Testis (tissue), 3 donors: ENCODE measurements around the gene FSTL4. TPM values are rescaled to one million over a fixed set of nuclear protein-coding genes. Genes with fewer than 3 reads are reported as not detected.

ENCODE experiments used
- DNase-seq: peaks from one replicate; pipeline ENCODE4 v3.0.0-alpha.2; 2019
- H3K27ac ChIP-seq, 2 donors: fragments of 200-600 bp; sonication (generic); one replicate each; pipeline ENCODE4 v1.5.1; 2019
- H3K27me3 ChIP-seq: fragments of 200-600 bp; sonication (generic); one replicate; pipeline ENCODE4 v1.5.1; 2019
- H3K36me3 ChIP-seq: fragments of 200-600 bp; sonication (generic); one replicate; pipeline ENCODE4 v1.5.1; 2017; ENCODE audit warnings: low read depth; ENCODE audit errors: missing control alignments
- H3K4me1 ChIP-seq: fragments of 200-600 bp; sonication (generic); one replicate; pipeline ENCODE4 v1.5.1; 2019
- H3K4me3 ChIP-seq, 2 donors: fragments of 200-600 bp; sonication (generic); one replicate each; pipeline ENCODE4 v1.5.1; 2017 to 2019
- H3K9me3 ChIP-seq: fragments of 200-600 bp; sonication (generic); one replicate; pipeline ENCODE4 v1.5.1; 2017
- POLR2A ChIP-seq: fragments of 450-650 bp; IDR thresholded peaks from one replicate; pipeline ENCODE4 v1.6.1; 2017; ENCODE audit warnings: antibody characterized with exemption, mild to moderate bottlenecking, moderate library complexity
- WGBS, 2 donors: methylation state at CpG; one replicate each; pipeline ENCODE4 v1.1.5; 2018; 5-methylcytosine and 5-hydroxymethylcytosine counted together
- intact Hi-C: fragments of 100-400 bp; cut with DNase I; formaldehyde crosslinking; loops from one replicate; pipeline ENCODE4 v1.15.1; 2023; ENCODE audit warnings: low total_unique reads
- polyA plus RNA-seq: library from polyadenylated mRNA; stranded (reverse); fragments of 350-450 nt; fragmentation: Illumina TruSeq; extraction: RNeasy Lipid Tissue Mini Kit (QIAGEN cat#74804); gene quantifications from one replicate; pipeline ENCODE4 v1.2.3, GENCODE V29; 2014; ENCODE audit warnings: low read depth, low replicate concordance; ENCODE audit not compliant: insufficient read depth
- total RNA-seq, 2 donors: library from RNA; depleted of rRNA; stranded (reverse); fragments of >200 nt; gene quantifications; one replicate each; pipeline ENCODE4 v1.2.3, GENCODE V29; 2016
- TF ChIP-seq, protein P1 (sequence below), 3 experiments: fragments of 450-650 bp in 2 of 3; fragments of 200-600 bp in 1 of 3; sonication (generic) in 1 of 3; IDR thresholded peaks; one replicate each; pipeline ENCODE4 v1.5.1; 2016 to 2019; ENCODE audit warnings: antibody characterized with exemption in 3 of 3, mild to moderate bottlenecking in 2 of 3, moderate library complexity in 1 of 3

The FSTL4 gene
- total and polyA plus RNA-seq, 3 donors from 2014 or later, result 7.1 to 8.6 (median 7.4) TPM

GRCh38 chr5:133406208-133406976 lies 205.9 kb downstream of the FSTL4 start:
- intact Hi-C loops, result no loop called here
- Histone ChIP-seq H3K9me3 (no peaks in the 10 kb centered on the region), H3K36me3 (no peaks in the 10 kb centered on the region), H3K27me3 (no peaks in the 10 kb centered on the region), H3K4me3 (no peak overlapping the region), H3K4me1 (no peaks in the 10 kb centered on the region), H3K27ac (no peak overlapping the region)
- WGBS, 2 donors, result 96 to 100% methylated on average over 4 of the region's 4 CpGs
- TF ChIP-seq POLR2A, result no peak
- TF ChIP-seq, protein P1, sequence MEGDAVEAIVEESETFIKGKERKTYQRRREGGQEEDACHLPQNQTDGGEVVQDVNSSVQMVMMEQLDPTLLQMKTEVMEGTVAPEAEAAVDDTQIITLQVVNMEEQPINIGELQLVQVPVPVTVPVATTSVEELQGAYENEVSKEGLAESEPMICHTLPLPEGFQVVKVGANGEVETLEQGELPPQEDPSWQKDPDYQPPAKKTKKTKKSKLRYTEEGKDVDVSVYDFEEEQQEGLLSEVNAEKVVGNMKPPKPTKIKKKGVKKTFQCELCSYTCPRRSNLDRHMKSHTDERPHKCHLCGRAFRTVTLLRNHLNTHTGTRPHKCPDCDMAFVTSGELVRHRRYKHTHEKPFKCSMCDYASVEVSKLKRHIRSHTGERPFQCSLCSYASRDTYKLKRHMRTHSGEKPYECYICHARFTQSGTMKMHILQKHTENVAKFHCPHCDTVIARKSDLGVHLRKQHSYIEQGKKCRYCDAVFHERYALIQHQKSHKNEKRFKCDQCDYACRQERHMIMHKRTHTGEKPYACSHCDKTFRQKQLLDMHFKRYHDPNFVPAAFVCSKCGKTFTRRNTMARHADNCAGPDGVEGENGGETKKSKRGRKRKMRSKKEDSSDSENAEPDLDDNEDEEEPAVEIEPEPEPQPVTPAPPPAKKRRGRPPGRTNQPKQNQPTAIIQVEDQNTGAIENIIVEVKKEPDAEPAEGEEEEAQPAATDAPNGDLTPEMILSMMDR (IDR thresholded peaks at IDR 0.05), result no peak
- no peak for DNase-seq

DNA sequence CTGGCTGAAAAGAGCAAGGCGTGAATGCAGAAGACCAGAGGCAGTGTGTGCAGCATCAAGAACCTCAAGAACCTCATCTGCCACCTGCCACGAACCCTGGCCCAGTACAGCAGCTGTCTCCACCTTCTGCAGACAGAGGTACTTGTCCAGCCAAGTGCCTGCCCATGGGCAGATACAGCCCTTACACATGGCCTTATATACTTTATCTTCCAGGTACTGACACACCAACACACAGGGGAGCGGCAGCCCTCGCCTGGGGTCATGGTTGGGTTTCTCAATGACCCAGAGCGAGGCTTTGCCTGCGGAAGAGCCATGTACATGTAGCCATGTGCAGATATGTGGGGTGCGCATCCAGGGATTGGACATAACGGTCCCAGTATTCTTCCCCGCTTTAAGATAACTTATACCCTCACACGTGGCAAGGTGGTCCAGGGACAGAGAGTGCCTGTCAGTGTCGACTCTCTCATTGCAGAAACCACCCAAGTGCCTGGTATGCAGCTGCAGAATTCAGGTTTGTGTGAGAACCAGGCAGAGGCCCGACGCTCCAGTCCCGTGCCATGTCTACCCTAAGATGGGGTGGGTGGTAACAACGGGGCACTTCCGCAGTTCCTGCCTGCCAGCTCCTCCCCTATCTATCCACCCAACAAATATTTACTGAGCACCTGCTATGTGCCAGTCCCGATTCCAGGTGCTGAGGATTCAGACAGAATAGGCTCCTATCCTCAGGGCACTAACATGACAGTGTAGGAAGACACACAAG lies 206.9 kb downstream of the FSTL4 start:
- H3K4me3 ChIP-seq, result no peak overlapping the region
- intact Hi-C loops, result no loop called here
- 95 to 97% methylated on average over 14 to 17 of the region's 17 CpGs for WGBS, 2 donors

DNA sequence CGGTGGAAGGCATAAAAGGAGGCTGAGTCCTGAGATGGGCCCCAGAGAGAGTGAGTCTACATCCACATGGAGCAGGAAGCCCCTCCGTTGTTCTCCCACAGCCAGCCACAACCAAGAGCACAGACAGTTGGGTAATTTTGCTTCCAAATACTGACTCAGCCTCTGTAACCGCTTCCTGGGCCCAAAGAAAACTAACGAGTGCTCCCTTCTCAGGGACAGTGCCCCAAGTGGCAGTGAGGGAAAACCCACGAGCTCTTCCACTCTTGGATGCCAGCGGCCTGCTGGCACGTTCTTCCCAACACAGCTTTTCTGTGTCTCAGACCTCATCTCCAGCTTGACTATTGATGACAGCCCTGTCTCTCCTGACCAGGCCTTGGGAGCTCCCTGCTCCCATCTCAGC lies 207.6 kb downstream of the FSTL4 start:
- 83 to 90% methylated on average over 7 of the region's 7 CpGs for WGBS, 2 donors

More for the DNA sequence above, 206.9 kb downstream of the FSTL4 start:
- no peak for TF ChIP-seq POLR2A
- TF ChIP-seq, protein P1 (IDR thresholded peaks at IDR 0.05), result no peak
- Histone ChIP-seq H3K36me3 (no peaks in the 10 kb centered on the region), H3K27ac (no peak overlapping the region), H3K4me1 (no peaks in the 10 kb centered on the region), H3K27me3 (no peaks in the 10 kb centered on the region), H3K9me3 (no peaks in the 10 kb centered on the region)
- no peak for DNase-seq

DNA sequence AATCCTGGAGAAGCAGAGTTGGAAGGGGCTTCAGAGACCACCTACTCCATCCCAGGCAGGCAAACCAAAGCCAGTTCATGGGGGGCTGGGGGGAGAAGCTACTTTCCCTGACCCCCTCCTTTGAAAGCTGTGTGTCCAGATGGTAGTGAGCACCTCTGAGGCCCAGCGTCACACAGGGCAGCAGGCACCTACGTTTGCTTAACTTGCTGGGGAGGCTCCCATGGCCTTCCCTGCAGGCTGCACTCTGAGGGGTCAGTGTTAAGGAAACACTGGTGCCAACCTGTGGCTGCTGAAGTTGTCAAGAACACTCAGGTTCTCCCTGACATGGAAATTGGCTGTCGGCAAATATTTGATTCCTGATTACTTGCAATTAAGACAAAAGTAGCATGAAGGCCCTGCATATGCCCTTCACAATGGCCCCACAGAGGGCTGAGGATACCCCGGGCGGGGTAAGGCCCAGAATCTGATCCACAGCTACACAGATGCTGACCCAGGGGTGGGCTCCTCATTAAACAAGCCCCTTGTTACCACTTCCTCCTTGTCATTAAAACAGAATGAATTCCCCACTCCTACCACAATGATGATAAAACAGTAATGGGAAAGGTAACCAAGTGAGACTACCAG lies 208.5 kb downstream of the FSTL4 start:
- no peak for DNase-seq
- Histone ChIP-seq H3K9me3 (no peaks in the 10 kb centered on the region), H3K27ac (no peak overlapping the region), H3K36me3 (no peaks in the 10 kb centered on the region), H3K4me3 (no peak overlapping the region), H3K27me3 (no peaks in the 10 kb centered on the region), H3K4me1 (no peaks in the 10 kb centered on the region)
- intact Hi-C loops, result no loop called here
- WGBS, 2 donors, result 89 to 97% methylated on average over 4 to 5 of the region's 5 CpGs
- no peak for TF ChIP-seq POLR2A
- TF ChIP-seq, protein P1 (IDR thresholded peaks at IDR 0.05), result no peak

More for the DNA sequence above, 207.6 kb downstream of the FSTL4 start:
- intact Hi-C loops, result no loop called here
- TF ChIP-seq, protein P1 (IDR thresholded peaks at IDR 0.05), result no peak
- TF ChIP-seq POLR2A, result no peak
- Histone ChIP-seq H3K27ac (no peak overlapping the region), H3K4me3 (no peak overlapping the region), H3K4me1 (no peaks in the 10 kb centered on the region), H3K27me3 (no peaks in the 10 kb centered on the region), H3K36me3 (no peaks in the 10 kb centered on the region), H3K9me3 (no peaks in the 10 kb centered on the region)
- no peak for DNase-seq
